GM23338 (cell line): ENCODE measurements around the gene HDAC3. TPM values are rescaled to one million over a fixed set of nuclear protein-coding genes. Genes with fewer than 3 reads are reported as not detected.

Source experiments
- ATAC-seq: fragments of 200-7000 bp; cut with Tn5 transposase; 3 replicates; pipeline ENCODE4 v1.9.1; 2020
- DNase-seq: peaks from one replicate; pipeline ENCODE4 v3.0.0-alpha.2; 2015; ENCODE audit warnings: low spot score
- H2AFZ ChIP-seq: fragments of 200-600 bp; sonication (generic); 2 replicates; pipeline ENCODE4 v1.8.0; 2016; ENCODE audit warnings: antibody characterized with exemption, mild to moderate bottlenecking, moderate library complexity
- H3F3A ChIP-seq: fragments of 200-600 bp; sonication (generic); replicated peaks from 2 replicates; pipeline ENCODE4 v1.8.0; 2017; ENCODE audit warnings: antibody characterized with exemption, mixed run types, low read depth
- H3K27ac ChIP-seq: fragments of 200-600 bp; sonication (generic); 2 replicates; pipeline ENCODE4 v1.6.1; 2016; ENCODE audit warnings: low read depth
- H3K27me3 ChIP-seq: fragments of 200-600 bp; sonication (generic); 2 replicates; pipeline ENCODE4 v1.8.0; 2016; ENCODE audit warnings: mild to moderate bottlenecking, mixed run types, moderate library complexity; ENCODE audit not compliant: insufficient read depth
- H3K36me3 ChIP-seq: fragments of 200-600 bp; sonication (generic); 2 replicates; pipeline ENCODE4 v1.8.0; 2016; ENCODE audit warnings: mild to moderate bottlenecking; ENCODE audit not compliant: insufficient read depth
- H3K4me1 ChIP-seq: fragments of 200-600 bp; sonication (generic); 2 replicates; pipeline ENCODE4 v1.8.0; 2016; ENCODE audit warnings: mild to moderate bottlenecking, moderate library complexity; ENCODE audit not compliant: insufficient read depth
- H3K4me2 ChIP-seq: fragments of 200-600 bp; sonication (generic); 2 replicates; pipeline ENCODE4 v1.7.1; 2017; ENCODE audit warnings: mixed run types
- H3K4me3 ChIP-seq: fragments of 200-600 bp; sonication (generic); 2 replicates; pipeline ENCODE4 v1.6.1; 2016; ENCODE audit warnings: mixed run types
- H3K79me2 ChIP-seq: fragments of 200-600 bp; sonication (generic); replicated peaks from 2 replicates; pipeline ENCODE4 v1.8.0; 2017; ENCODE audit warnings: mild to moderate bottlenecking; ENCODE audit not compliant: insufficient read depth
- H3K9me2 ChIP-seq: fragments of 200-600 bp; sonication (generic); 2 replicates; pipeline ENCODE4 v1.8.0; 2017; ENCODE audit not compliant: insufficient read depth
- H4K20me1 ChIP-seq: fragments of 200-600 bp; sonication (generic); replicated peaks from 2 replicates; pipeline ENCODE4 v1.8.0; 2017; ENCODE audit warnings: mild to moderate bottlenecking; ENCODE audit not compliant: insufficient read depth
- H3K27ac Mint-ChIP-seq: 2 replicates; pipeline ENCODE4 v1.8.0; 2020; ENCODE audit warnings: inconsistent platforms, mild to moderate bottlenecking, moderate library complexity, mixed read lengths
- H3K27me3 Mint-ChIP-seq: 3 replicates; pipeline ENCODE4 v1.8.0; 2022; ENCODE audit warnings: low read depth, mild to moderate bottlenecking, moderate library complexity, mixed read lengths, inconsistent platforms; ENCODE audit not compliant: insufficient read depth, poor library complexity
- H3K36me3 Mint-ChIP-seq: 3 replicates; pipeline ENCODE4 v1.8.0; 2021; ENCODE audit warnings: low read depth, mild to moderate bottlenecking, inconsistent platforms, moderate library complexity, mixed read lengths
- H3K4me1 Mint-ChIP-seq: 3 replicates; pipeline ENCODE4 v1.8.0; 2020; ENCODE audit warnings: mild to moderate bottlenecking, inconsistent platforms, mixed read lengths
- H3K4me3 Mint-ChIP-seq: 3 replicates; pipeline ENCODE4 v1.8.0; 2021; ENCODE audit warnings: moderate library complexity, mild to moderate bottlenecking, inconsistent platforms, mixed read lengths
- H3K9me3 Mint-ChIP-seq: 3 replicates; pipeline ENCODE4 v1.8.0; 2020; ENCODE audit warnings: moderate library complexity, mild to moderate bottlenecking, inconsistent platforms, mixed read lengths
- CREB1 ChIP-seq: fragments of 250-450 bp; sonication (Bioruptor Pico); IDR thresholded peaks from 2 replicates; pipeline ENCODE4 v1.5.0; 2020; ENCODE audit warnings: low read depth, mild to moderate bottlenecking, moderate library complexity
- EZH2 ChIP-seq: fragments of 200-600 bp; sonication (generic); IDR thresholded peaks from one replicate; pipeline ENCODE4 v1.8.0; 2017; ENCODE audit warnings: antibody characterized with exemption, mild to moderate bottlenecking, low read depth; ENCODE audit not compliant: unreplicated experiment
- EZH2phosphoT487 ChIP-seq: fragments of 200-600 bp; sonication (generic); IDR thresholded peaks from one replicate; pipeline ENCODE4 v1.8.1; 2018; ENCODE audit warnings: antibody characterized with exemption; ENCODE audit not compliant: unreplicated experiment
- JUNB ChIP-seq: IDR thresholded peaks from one replicate; pipeline ENCODE4 v1.6.1; 2016; ENCODE audit warnings: antibody characterized with exemption; ENCODE audit not compliant: unreplicated experiment
- NANOG ChIP-seq: IDR thresholded peaks from 2 replicates; pipeline ENCODE4 v1.6.1; 2016; ENCODE audit warnings: antibody characterized with exemption, borderline replicate concordance
- POLR2AphosphoS5 ChIP-seq: IDR thresholded peaks from 2 replicates; pipeline ENCODE4 v1.6.1; 2016; ENCODE audit warnings: antibody characterized with exemption, low read depth
- STAT1 ChIP-seq: IDR thresholded peaks from one replicate; pipeline ENCODE4 v1.6.1; 2016; ENCODE audit warnings: antibody characterized with exemption; ENCODE audit not compliant: unreplicated experiment
- ZNF114 ChIP-seq: fragments of 250-450 bp; sonication (Bioruptor Pico); IDR thresholded peaks from 2 replicates; pipeline ENCODE4 v1.5.0; 2020; ENCODE audit warnings: mild to moderate bottlenecking, moderate library complexity
- ZNF331 ChIP-seq: fragments of 250-450 bp; sonication (Bioruptor Pico); IDR thresholded peaks from 2 replicates; pipeline ENCODE4 v1.5.0; 2020; ENCODE audit warnings: low read depth, mild to moderate bottlenecking, moderate library complexity
- polyA plus RNA-seq: library from polyadenylated mRNA; unstranded; fragments of >200 nt; fragmentation: Nextera tagmentation; extraction: Ambion mirVana; gene quantifications from 2 replicates; pipeline ENCODE4 v1.2.1, GENCODE V29; 2016
- total RNA-seq: library from RNA; depleted of rRNA; stranded (reverse); fragments of >200 nt; shearing (Covaris generic); gene quantifications from 2 replicates; pipeline ENCODE4 v1.2.3, GENCODE V29; 2014
- TF ChIP-seq, protein P1 (sequence below): IDR thresholded peaks from 2 replicates; pipeline ENCODE4 v1.6.1; 2016; ENCODE audit warnings: antibody characterized with exemption
- TF ChIP-seq, protein P2 (sequence below): IDR thresholded peaks from one replicate; pipeline ENCODE4 v1.6.1; 2018; ENCODE audit warnings: antibody characterized with exemption; ENCODE audit not compliant: unreplicated experiment
- TF ChIP-seq, protein P3 (sequence below): fragments of 250-450 bp; sonication (Bioruptor Pico); IDR thresholded peaks from 2 replicates; pipeline ENCODE4 v1.5.0; 2020; ENCODE audit warnings: mild to moderate bottlenecking, moderate library complexity
- TF ChIP-seq, protein P4 (sequence below), 2 experiments: fragments of 200-600 bp in 1 of 2; sonication (generic) in 1 of 2; conservative IDR thresholded peaks; 2 replicates each; pipeline versions ENCODE4 v1.5.1 to v1.6.1; 2016 to 2017; ENCODE audit warnings: antibody characterized with exemption in 2 of 2, low read depth in 2 of 2, mild to moderate bottlenecking in 2 of 2, moderate library complexity in 1 of 2

Gene HDAC3
- total and polyA plus RNA-seq, 2 experiments from 2014 or later: 59.2 to 90.0 TPM

DNA sequence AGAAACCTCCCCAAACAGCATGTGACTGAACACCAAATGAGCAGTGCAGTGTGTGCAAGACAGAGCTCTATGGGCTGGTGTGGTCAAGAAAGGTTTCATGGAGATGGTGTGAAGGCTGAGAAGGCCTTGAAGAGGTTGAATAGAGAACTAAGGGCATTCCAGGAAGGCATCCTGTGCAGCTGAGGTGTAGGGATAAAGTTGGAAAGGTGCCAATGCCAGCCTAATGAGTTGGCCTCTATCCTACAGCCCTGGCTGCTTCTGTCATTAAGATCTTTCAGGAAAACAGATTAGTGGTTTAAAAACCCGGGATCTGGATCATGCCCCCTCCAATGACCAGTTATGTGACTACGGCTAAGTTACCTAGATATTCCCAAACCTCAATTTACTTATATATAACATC is 4.0 kb downstream of the HDAC3 start:
- TF ChIP-seq, protein P1, sequence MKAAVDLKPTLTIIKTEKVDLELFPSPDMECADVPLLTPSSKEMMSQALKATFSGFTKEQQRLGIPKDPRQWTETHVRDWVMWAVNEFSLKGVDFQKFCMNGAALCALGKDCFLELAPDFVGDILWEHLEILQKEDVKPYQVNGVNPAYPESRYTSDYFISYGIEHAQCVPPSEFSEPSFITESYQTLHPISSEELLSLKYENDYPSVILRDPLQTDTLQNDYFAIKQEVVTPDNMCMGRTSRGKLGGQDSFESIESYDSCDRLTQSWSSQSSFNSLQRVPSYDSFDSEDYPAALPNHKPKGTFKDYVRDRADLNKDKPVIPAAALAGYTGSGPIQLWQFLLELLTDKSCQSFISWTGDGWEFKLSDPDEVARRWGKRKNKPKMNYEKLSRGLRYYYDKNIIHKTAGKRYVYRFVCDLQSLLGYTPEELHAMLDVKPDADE: no peak
- no peak for TF ChIP-seq EZH2phosphoT487
- TF ChIP-seq, protein P2, sequence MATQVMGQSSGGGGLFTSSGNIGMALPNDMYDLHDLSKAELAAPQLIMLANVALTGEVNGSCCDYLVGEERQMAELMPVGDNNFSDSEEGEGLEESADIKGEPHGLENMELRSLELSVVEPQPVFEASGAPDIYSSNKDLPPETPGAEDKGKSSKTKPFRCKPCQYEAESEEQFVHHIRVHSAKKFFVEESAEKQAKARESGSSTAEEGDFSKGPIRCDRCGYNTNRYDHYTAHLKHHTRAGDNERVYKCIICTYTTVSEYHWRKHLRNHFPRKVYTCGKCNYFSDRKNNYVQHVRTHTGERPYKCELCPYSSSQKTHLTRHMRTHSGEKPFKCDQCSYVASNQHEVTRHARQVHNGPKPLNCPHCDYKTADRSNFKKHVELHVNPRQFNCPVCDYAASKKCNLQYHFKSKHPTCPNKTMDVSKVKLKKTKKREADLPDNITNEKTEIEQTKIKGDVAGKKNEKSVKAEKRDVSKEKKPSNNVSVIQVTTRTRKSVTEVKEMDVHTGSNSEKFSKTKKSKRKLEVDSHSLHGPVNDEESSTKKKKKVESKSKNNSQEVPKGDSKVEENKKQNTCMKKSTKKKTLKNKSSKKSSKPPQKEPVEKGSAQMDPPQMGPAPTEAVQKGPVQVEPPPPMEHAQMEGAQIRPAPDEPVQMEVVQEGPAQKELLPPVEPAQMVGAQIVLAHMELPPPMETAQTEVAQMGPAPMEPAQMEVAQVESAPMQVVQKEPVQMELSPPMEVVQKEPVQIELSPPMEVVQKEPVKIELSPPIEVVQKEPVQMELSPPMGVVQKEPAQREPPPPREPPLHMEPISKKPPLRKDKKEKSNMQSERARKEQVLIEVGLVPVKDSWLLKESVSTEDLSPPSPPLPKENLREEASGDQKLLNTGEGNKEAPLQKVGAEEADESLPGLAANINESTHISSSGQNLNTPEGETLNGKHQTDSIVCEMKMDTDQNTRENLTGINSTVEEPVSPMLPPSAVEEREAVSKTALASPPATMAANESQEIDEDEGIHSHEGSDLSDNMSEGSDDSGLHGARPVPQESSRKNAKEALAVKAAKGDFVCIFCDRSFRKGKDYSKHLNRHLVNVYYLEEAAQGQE: no peak
- no peak for TF ChIP-seq ZNF331 (CRISPR knock-in tag)
- no peak for TF ChIP-seq POLR2AphosphoS5
- TF ChIP-seq EZH2: no peak
- TF ChIP-seq, protein P3, sequence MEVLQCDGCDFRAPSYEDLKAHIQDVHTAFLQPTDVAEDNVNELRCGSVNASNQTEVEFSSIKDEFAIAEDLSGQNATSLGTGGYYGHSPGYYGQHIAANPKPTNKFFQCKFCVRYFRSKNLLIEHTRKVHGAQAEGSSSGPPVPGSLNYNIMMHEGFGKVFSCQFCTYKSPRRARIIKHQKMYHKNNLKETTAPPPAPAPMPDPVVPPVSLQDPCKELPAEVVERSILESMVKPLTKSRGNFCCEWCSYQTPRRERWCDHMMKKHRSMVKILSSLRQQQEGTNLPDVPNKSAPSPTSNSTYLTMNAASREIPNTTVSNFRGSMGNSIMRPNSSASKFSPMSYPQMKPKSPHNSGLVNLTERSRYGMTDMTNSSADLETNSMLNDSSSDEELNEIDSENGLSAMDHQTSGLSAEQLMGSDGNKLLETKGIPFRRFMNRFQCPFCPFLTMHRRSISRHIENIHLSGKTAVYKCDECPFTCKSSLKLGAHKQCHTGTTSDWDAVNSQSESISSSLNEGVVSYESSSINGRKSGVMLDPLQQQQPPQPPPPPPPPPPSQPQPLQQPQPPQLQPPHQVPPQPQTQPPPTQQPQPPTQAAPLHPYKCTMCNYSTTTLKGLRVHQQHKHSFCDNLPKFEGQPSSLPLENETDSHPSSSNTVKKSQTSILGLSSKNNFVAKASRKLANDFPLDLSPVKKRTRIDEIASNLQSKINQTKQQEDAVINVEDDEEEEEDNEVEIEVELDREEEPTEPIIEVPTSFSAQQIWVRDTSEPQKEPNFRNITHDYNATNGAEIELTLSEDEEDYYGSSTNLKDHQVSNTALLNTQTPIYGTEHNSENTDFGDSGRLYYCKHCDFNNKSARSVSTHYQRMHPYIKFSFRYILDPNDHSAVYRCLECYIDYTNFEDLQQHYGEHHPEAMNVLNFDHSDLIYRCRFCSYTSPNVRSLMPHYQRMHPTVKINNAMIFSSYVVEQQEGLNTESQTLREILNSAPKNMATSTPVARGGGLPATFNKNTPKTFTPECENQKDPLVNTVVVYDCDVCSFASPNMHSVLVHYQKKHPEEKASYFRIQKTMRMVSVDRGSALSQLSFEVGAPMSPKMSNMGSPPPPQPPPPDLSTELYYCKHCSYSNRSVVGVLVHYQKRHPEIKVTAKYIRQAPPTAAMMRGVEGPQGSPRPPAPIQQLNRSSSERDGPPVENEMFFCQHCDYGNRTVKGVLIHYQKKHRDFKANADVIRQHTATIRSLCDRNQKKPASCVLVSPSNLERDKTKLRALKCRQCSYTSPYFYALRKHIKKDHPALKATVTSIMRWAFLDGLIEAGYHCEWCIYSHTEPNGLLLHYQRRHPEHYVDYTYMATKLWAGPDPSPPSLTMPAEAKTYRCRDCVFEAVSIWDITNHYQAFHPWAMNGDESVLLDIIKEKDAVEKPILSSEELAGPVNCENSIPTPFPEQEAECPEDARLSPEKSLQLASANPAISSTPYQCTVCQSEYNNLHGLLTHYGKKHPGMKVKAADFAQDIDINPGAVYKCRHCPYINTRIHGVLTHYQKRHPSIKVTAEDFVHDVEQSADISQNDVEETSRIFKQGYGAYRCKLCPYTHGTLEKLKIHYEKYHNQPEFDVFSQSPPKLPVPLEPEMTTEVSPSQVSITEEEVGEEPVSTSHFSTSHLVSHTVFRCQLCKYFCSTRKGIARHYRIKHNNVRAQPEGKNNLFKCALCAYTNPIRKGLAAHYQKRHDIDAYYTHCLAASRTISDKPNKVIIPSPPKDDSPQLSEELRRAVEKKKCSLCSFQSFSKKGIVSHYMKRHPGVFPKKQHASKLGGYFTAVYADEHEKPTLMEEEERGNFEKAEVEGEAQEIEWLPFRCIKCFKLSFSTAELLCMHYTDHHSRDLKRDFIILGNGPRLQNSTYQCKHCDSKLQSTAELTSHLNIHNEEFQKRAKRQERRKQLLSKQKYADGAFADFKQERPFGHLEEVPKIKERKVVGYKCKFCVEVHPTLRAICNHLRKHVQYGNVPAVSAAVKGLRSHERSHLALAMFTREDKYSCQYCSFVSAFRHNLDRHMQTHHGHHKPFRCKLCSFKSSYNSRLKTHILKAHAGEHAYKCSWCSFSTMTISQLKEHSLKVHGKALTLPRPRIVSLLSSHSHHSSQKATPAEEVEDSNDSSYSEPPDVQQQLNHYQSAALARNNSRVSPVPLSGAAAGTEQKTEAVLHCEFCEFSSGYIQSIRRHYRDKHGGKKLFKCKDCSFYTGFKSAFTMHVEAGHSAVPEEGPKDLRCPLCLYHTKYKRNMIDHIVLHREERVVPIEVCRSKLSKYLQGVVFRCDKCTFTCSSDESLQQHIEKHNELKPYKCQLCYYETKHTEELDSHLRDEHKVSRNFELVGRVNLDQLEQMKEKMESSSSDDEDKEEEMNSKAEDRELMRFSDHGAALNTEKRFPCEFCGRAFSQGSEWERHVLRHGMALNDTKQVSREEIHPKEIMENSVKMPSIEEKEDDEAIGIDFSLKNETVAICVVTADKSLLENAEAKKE (CRISPR knock-in tag): no peak
- TF ChIP-seq STAT1: no peak
- TF ChIP-seq, protein P4, sequence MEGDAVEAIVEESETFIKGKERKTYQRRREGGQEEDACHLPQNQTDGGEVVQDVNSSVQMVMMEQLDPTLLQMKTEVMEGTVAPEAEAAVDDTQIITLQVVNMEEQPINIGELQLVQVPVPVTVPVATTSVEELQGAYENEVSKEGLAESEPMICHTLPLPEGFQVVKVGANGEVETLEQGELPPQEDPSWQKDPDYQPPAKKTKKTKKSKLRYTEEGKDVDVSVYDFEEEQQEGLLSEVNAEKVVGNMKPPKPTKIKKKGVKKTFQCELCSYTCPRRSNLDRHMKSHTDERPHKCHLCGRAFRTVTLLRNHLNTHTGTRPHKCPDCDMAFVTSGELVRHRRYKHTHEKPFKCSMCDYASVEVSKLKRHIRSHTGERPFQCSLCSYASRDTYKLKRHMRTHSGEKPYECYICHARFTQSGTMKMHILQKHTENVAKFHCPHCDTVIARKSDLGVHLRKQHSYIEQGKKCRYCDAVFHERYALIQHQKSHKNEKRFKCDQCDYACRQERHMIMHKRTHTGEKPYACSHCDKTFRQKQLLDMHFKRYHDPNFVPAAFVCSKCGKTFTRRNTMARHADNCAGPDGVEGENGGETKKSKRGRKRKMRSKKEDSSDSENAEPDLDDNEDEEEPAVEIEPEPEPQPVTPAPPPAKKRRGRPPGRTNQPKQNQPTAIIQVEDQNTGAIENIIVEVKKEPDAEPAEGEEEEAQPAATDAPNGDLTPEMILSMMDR (conservative IDR thresholded peaks at IDR 0.05; ENCODE audit: low read depth in 2 of 2): no peak
- no peak for TF ChIP-seq NANOG
- TF ChIP-seq CREB1 (CRISPR knock-in tag): no peak
- TF ChIP-seq ZNF114 (CRISPR knock-in tag): no peak
- TF ChIP-seq JUNB: no peak
- Histone ChIP-seq H3K27ac (no peak overlapping the region), H3K27me3 (no peaks in the 10 kb centered on the region), H3F3A (0 out of 2 replicates have a peak, but pooled peaks cover 11% of the 10 kb centered on the region), H3K9me2 (no peaks in the 10 kb centered on the region), H2AFZ (no peak overlapping the region), H4K20me1 (peaks cover 36% of the 10 kb centered on the region), H3K4me3 (no peak overlapping the region), H3K4me1 (peaks cover 12% of the 10 kb centered on the region), H3K36me3 (peaks cover 12% of the 10 kb centered on the region; the same call in 1 of the 2 replicates), H3K79me2 (peaks cover 58% of the 10 kb centered on the region), H3K4me2 (no peak overlapping the region)
- Mint-ChIP-seq H3K27ac (no peak overlapping the region), H3K4me1 (peaks cover 18% of the 10 kb centered on the region), H3K36me3 (peaks cover 32% of the 10 kb centered on the region), H3K9me3 (no peaks in the 10 kb centered on the region), H3K27me3 (peaks cover 1% of the 10 kb centered on the region), H3K4me3 (no peak overlapping the region)
- ATAC-seq (no peak), DNase-seq (no peak)
